ENCODE data around the gene CABLES2.

Gene CABLES2

DNA sequence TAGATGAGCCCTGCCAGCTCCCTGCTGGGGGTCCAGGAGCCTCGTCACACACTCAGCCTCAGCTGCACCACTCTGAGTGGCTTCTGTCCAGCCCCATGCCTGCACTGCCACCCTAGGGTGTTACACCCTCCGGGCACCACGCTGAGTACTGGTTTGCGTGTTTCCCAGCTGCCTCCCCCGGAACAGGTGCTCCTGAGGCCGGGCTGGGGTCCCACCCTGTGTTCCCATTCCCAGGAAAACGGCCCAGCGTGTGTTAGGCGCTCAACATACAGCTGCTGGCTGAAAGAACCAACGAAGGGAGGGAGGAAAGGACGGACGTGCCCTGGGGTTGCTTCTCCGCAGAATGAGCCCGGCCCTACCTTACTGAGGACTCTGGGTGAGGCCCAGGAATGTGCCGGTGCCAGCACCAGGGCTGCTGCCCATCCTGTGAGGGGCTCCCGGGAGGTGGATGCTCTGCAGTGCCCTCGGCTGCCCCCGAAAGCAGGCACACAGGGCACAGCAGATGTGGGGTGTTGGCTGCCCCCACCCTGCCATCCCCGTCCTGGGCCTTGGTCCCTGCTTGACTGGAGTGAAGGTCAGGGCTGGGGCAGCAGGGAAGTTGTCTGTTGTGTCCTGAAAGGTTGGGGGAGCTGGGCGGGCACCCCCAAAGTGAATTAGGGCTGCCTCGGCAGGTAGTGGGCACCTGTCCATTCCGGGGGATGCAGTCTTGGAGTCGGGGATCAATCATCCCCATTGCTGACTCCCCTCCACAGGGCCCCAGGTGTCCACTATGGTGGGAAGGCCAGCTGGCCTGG, 56.3 kb downstream of the CABLES2 start:
- no peak for DNase-seq (ENCODE audit: low read depth in 2 of 2)

DNA sequence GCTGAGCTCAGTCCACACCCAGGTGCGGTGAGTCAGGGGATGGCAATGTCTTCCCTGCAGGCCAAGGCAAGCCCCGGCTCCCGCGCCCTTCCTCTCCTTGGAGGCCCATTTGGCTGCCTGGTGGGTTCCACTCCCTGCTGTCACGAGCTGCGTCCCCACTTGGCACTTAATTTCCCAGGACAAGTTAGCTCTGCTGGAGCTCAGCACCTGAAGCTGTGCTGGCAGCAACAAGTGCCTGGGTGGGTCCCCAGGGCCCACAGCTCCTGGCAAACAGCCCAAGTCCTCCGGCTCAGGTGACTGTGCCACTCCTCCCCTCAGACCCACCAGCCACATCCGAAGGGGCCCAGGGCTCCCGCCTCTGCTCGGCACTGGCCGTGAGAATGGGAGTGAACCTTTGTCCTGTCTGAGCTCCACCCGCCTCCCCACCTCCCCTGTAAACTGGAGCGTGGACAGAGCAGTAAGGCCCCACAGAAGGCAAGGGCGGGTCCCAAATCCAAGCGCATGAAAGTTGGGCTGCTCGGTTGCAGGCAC, 56.9 kb downstream of the CABLES2 start:
- no peak for DNase-seq (ENCODE audit: low read depth in 2 of 2)

DNA sequence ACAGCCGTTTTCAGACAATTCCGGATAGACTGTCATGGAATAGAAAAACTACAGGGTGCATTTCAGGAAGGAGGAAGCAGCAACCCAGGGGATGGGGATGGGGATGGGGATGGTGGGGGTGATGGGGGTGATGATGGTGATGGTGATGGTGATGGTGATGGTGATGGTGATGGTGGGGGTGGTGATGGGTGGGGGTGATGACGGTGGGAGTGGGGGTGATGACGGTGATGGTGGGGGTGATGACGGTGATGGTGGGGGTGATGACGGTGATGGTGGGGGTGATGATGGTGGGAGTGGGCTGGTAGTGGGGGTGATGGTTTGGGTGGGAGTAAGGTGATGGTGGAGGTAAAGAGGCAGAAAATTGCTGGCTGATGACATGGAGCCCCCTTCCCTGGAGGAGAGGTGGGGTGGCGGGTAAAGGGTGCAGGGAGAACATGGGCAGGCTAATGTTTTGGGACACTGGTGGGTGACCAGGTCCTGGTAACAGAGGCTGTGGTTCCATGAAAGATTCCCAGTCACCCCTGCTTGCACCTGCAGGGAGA, 57.5 kb downstream of the CABLES2 start:
- DNase-seq (ENCODE audit: low read depth in 2 of 2) = no peak

DNA sequence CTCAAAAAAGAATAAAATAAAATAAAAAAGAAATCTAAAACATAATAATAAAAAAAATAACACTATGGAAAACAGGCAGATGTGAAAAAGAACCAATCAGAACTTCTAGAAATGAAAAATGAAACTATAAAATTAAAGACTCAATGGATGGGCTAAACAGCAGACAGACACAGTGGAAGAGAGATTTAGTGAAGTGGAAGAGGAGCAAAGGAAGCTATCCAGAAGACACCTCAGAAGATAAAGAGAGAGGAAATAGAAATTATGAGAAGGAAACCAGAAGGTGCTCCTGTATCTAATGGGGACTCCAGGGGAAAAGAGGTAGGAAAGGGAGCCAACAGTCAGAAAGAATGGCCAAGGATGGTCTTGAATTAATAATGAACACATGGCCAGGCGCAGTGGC, 58.5 kb downstream of the CABLES2 start:
- no peak for DNase-seq (ENCODE audit: low read depth in 2 of 2)

DNA sequence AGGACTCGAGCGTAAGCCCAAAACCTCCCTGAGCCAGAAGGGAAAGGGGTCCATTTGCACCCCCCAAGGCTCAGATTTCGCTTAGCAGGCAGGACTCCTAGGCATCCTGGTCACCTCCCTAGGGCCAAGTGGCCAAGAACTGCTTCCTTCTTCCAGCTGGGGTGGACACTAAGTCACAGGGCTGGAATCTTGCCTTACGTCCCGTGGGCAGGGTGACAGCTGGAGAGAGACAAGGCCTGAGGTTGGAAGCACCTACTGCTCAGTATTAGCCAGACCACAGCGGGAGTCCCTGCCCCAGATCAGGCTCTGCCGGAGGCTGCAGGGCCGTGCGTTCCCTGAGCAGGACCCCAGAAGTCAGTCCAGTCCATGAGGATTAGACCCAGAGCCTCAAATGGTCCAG, 59.6 kb downstream of the CABLES2 start:
- no peak for DNase-seq (ENCODE audit: low read depth in 2 of 2)

DNA sequence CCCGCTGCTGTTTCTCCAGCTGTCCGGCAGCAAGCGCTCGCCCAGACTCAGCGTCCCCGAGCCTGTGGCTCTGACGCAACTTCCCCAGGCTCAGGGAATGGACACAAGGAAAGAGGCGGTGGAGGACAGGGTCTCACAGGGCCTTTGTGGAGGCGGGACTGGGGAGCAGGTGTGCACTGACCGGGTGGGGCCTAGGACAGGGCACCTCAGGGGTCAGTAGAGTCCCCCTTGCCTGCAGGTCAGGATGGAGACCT, 60.0 kb downstream of the CABLES2 start:
- no peak for DNase-seq (ENCODE audit: low read depth in 2 of 2)

DNA sequence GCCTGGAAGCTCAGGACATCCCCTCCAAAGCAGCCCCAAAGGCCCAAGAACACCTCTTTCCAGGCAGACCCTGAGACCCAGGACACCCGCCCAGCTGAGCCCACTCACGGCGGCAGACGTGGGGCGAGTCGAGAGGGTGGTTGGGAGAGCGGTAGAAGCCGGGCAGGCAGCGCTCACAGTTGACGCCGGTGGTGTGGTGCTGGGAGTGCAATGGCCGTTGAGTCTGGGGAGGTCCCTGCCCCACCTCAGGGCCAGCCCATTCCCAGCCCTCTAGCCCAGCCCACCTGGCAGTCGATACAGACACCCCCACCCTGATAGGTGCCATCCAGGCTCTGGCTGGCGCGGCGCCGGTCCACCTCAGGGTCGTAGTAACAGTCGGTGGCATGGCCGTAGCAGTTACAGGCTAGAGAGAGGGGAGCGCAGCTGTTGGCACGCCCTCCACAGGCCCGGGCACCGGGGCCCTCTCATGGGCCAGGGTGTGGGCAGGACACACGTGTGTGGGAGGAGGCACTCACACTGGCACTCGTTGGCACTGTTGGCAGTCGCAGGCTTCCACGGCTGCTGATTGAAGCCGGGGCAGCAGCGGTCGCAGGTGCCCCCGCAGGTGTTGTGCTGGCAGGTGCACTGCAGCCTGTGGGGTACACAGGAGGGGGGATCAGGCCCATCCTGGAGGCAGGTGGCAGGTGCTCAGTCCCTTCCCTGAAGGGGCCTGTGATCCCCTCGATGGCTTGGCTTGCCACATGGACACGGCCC, 60.5 kb downstream of the CABLES2 start:
- DNase-seq (ENCODE audit: low read depth in 2 of 2) = no peak

DNA sequence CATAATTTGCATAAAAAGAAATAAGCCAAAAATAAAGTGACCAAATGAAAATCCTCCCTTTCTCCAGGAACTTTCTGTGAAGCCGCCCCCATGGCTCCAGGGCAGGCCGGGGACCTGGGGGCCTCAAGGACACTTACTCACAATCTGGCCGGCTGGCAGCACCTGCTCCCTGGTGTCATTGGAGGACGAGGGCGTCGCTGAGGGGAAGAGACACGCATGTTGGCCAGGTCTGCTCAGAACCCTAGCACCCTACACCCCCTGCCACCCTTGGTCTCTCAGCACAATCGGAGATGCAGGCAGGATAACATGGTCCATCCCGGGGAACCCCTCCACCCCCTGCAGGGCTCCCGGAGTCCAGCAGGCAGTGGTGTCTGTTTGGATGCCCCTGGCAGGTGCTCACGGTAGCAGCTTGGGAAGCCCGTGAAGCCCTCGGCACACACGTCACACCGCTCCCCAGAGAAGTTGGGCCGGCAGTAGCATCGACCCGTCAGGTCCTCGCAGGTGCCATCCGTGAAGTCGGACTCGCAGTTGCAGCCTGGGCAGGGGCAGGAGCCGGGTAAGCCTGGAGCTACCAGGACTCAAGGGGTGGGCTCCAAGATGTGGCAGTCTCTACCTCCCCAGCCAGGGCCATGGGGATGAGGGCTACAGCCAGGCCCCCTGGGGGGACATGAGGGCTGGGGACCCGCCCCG, 61.3 kb downstream of the CABLES2 start:
- DNase-seq (ENCODE audit: low read depth in 2 of 2) = no peak

DNA sequence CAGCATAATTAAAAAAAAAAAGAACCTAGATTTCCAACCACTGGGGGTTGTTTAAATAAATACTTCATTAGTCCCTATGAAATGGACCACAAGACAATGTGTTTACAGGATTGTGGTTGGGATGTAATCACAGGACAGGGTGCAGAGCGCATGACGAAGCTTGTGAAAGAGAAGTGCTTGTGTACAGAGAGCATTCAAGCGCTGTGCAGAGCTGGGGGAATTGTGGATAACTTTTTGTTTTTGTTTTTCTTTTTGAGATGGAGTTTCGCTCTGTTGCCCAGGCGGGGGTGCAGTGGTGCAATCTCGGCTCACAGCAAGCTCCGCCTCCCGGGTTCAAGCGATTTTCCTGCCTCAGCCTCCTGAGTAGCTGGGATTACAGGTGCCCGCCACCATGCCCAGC, 62.3 kb downstream of the CABLES2 start:
- DNase-seq (ENCODE audit: low read depth in 2 of 2) = no peak

DNA sequence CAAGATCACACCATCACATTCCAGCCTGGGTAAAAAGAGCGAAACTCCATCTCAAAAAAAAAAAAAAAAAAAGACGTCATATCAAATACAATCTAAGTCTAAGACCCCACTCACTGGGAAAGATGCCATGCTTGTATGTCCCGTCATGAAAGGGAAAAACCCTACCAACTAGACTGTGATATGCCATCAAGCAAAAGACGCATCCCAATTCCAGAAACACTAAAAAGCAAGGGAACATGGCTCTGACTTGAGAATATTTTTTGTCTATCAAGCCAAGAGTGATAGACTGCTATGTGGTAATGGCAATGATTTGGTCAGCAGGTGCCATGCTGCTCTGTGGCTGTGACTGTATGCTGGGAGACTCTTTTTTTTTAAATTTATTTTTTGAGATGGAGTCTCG, 63.0 kb downstream of the CABLES2 start:
- DNase-seq (ENCODE audit: low read depth in 2 of 2) = no peak

DNA sequence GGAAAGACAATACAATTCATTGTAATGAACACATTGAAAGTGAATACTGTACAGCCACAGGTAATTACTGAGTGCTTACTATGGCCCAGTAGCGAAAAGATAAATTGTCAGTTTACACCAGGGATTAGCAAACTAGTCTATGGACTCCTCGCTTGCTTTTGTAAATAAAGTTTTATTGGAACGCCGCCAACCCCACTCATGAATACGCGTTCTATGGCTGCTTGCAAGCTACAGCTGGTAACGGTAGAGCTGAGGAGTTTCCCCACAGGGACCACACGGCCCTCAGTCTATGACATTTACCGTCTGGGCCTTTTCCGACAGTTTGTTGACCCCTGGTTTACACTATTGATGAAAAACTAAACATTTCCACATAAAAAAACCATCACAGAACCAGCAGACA, 64.2 kb downstream of the CABLES2 start:
- DNase-seq (ENCODE audit: low read depth in 2 of 2) = no peak

DNA sequence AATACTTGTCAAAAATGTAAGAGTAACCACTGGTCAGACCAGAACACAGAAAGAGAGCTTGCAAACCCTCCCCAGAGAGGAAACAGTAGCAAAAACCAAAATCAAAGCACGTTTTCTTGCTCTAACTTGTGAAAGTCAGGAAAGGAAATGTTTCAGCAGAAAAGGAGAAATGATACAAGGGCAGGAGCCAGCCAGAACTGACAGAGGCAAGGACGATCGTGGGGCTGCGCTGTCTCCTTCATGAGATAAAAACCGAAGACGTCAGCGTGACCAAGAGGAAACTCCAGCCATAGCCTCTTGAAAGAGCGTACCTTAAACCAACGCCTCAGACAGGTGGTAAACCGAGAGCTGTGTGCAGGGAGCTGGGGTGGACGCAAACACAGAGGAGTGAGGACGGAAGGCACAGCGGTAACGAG, 67.4 kb downstream of the CABLES2 start:
- no peak for DNase-seq (ENCODE audit: low read depth in 2 of 2)

Data from stimulated activated CD8-positive, alpha-beta memory T cell treated with anti-CD3 and anti-CD28 coated beads, Interleukin-15, amount 100 ng/mL, for 48 hours (primary cell).